Thyroid gland (tissue), 4 donors: Measurements from ENCODE around the gene GRIA1.

Experiments used
- CTCF ChIP-seq, 6 experiments: fragments of 200-600 bp in 3 of 6; fragments of 450-650 bp in 3 of 6; sonication (generic) in 3 of 6; IDR thresholded peaks; one replicate each; pipeline ENCODE4 v1.5.1; 2016 to 2019; ENCODE audit warnings: antibody characterized with exemption in 6 of 6, mild to moderate bottlenecking in 2 of 6, inconsistent platforms in 1 of 6, moderate library complexity in 1 of 6
- POLR2A ChIP-seq, 2 donors: fragments of 450-650 bp; IDR thresholded peaks; one replicate each; pipeline ENCODE4 v1.6.1; 2017; ENCODE audit warnings: antibody characterized with exemption in 2 of 2, mild to moderate bottlenecking in 2 of 2, moderate library complexity in 1 of 2

GRCh38 chr5:153661897-153662296 is 171.4 kb downstream of the GRIA1 start:
- TF ChIP-seq POLR2A (IDR thresholded peaks at IDR 0.05) = no peak
- no peak for TF ChIP-seq CTCF (IDR thresholded peaks at IDR 0.05)
